ENCODE results near the gene TTN. TPM values are rescaled to one million over a fixed set of nuclear protein-coding genes. Genes with fewer than 3 reads are reported as not detected.

The TTN gene
- total and polyA plus RNA-seq, 2 of the 4 experiments (the other 2 are of a cell fraction), result 0.02 to 0.18 TPM

DNA sequence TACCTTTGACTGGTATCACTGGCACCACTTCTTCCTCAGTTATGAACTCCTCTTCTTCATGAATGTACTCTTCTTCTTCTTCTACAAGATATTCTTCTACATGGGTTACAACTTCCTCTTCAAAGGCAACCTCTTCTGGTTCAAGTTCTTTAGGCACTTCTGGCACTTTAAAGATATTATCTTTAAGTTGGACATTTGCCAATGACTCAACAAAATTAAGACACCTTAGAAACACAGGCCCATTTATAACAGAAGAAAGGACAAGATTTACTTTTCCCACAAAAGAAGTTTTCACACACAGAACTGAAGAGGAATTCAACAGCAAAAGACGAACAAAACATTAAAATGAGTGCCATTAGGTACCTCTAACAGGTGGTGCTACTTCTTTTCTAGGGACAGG is 127.3 kb downstream of the TTN start:
- Histone ChIP-seq H3K27me3 (ENCODE audit: control insufficient read depth, insufficient read depth, low read length) (no peaks in the 10 kb centered on the region), H3K79me1 (ENCODE audit: low read depth in 1 of 2, low read length in 2 of 2) (no peaks in the 10 kb centered on the region), H2BK5ac (ENCODE audit: low read depth, low read length, poor library complexity, severe bottlenecking) (no peak overlapping the region), H3K18ac (ENCODE audit: low read depth, low read length) (no peak overlapping the region), H3K4me1 (ENCODE audit: control insufficient read depth, insufficient read depth, low read length) (no peaks in the 10 kb centered on the region), H2AFZ (replicated peaks; ENCODE audit: low read length, poor library complexity) (no peak overlapping the region), H2AK9ac (replicated peaks; ENCODE audit: low read depth, low read length, poor library complexity) (no peak overlapping the region), H4K91ac (ENCODE audit: insufficient read depth, low read depth, low read length) (no peak overlapping the region), H3K27ac (ENCODE audit: insufficient read depth, low read length) (no peak overlapping the region), H2BK15ac (ENCODE audit: low read depth, low read length) (no peak overlapping the region), H3K56ac (ENCODE audit: extremely low read depth, insufficient read depth, low read length) (no peak overlapping the region), H4K8ac (ENCODE audit: low read depth in 2 of 2, low read length in 2 of 2) (no peak overlapping the region), H3K4me3 (ENCODE audit: insufficient read depth, low read depth, low read length) (no peak overlapping the region), H3K36me3 (ENCODE audit: control insufficient read depth, insufficient read depth, low read length) (no peaks in the 10 kb centered on the region), H3K9me1 (ENCODE audit: insufficient read depth, low read length) (no peaks in the 10 kb centered on the region), H2BK120ac (ENCODE audit: low read depth, low read length) (no peak overlapping the region), H2AK5ac (ENCODE audit: low read depth, low read length) (no peak overlapping the region), H2BK20ac (ENCODE audit: low read depth, low read length) (no peak overlapping the region), H4K20me1 (ENCODE audit: insufficient read depth, low read length) (no peaks in the 10 kb centered on the region), H4K5ac (ENCODE audit: low read depth, low read length) (no peak overlapping the region), H3K23ac (ENCODE audit: low read depth, low read length) (no peak overlapping the region), H3K4ac (ENCODE audit: low read depth, low read length) (no peak overlapping the region), H3K9ac (ENCODE audit: low read depth, low read length) (no peak overlapping the region), H3K14ac (replicated peaks; ENCODE audit: low read depth, low read length) (no peak overlapping the region), H3K9me3 (ENCODE audit: control insufficient read depth, insufficient read depth, low read length) (no peaks in the 10 kb centered on the region), H3K4me2 (ENCODE audit: low read depth, low read length) (no peak overlapping the region)
- ChIA-PET POLR2A (ENCODE audit: unreplicated experiment) (no interaction called here), CTCF (interaction anchor here (0.5 kb wide), 1 partner anchor 238 kb away, joined by 3 read pairs; no protein-coding TSS in a partner anchor)
- DNase-seq (no peak), ATAC-seq (ENCODE audit: low read depth) (no peak)
- no CpG with 5 or more reads among the region's 1 CpG for WGBS, 2 experiments (ENCODE audit: extremely low coverage in 2 of 2, insufficient read length in 1 of 2)
- in situ Hi-C loops (cut with MboI; ENCODE audit: low sequenced_read_pairs), result no loop called here
- dilution Hi-C loops (cut with HindIII; ENCODE audit: low sequenced_read_pairs, unreplicated experiment), result no loop called here
- intact Hi-C loops (cut with micrococcal nuclease), result no loop called here
- BruUV-seq (replicated peaks), result no TSS peak
- TF ChIP-seq, protein P1, sequence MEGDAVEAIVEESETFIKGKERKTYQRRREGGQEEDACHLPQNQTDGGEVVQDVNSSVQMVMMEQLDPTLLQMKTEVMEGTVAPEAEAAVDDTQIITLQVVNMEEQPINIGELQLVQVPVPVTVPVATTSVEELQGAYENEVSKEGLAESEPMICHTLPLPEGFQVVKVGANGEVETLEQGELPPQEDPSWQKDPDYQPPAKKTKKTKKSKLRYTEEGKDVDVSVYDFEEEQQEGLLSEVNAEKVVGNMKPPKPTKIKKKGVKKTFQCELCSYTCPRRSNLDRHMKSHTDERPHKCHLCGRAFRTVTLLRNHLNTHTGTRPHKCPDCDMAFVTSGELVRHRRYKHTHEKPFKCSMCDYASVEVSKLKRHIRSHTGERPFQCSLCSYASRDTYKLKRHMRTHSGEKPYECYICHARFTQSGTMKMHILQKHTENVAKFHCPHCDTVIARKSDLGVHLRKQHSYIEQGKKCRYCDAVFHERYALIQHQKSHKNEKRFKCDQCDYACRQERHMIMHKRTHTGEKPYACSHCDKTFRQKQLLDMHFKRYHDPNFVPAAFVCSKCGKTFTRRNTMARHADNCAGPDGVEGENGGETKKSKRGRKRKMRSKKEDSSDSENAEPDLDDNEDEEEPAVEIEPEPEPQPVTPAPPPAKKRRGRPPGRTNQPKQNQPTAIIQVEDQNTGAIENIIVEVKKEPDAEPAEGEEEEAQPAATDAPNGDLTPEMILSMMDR (conservative IDR thresholded peaks at IDR 0.05; ENCODE audit: low read depth, low read length), result no peak
- TF ChIP-seq USF2 (IDR thresholded peaks at IDR 0.05; ENCODE audit: low read depth, low read length) (no peak), MAZ (IDR thresholded peaks at IDR 0.05; ENCODE audit: borderline replicate concordance, low read depth, low read length) (no peak), RFX5 (IDR thresholded peaks at IDR 0.05; ENCODE audit: low read depth, low read length) (no peak), RAD21 (IDR thresholded peaks at IDR 0.05; ENCODE audit: low read length) (no peak), FOS (IDR thresholded peaks at IDR 0.05; ENCODE audit: low read depth, low read length) (no peak), NFE2L2 (IDR thresholded peaks at IDR 0.05; ENCODE audit: low read depth, low read length) (no peak), RCOR1 (IDR thresholded peaks at IDR 0.05; ENCODE audit: insufficient replicate concordance, low read length) (no peak), SMC3 (IDR thresholded peaks at IDR 0.05; ENCODE audit: low read depth, low read length) (no peak), BHLHE40 (IDR thresholded peaks at IDR 0.05; ENCODE audit: low read depth, low read length) (no peak), CHD1 (IDR thresholded peaks at IDR 0.05; ENCODE audit: low read depth, low read length) (no peak), MAFK (IDR thresholded peaks at IDR 0.05; ENCODE audit: low read depth, low read length) (no peak), CEBPB (IDR thresholded peaks at IDR 0.05; ENCODE audit: low read depth, low read length) (no peak), MXI1 (IDR thresholded peaks at IDR 0.05; ENCODE audit: borderline replicate concordance, low read depth, low read length) (no peak), POLR2A (IDR thresholded peaks at IDR 0.05; ENCODE audit: low read depth, low read length) (no peak)
- TF ChIP-seq, protein P2, sequence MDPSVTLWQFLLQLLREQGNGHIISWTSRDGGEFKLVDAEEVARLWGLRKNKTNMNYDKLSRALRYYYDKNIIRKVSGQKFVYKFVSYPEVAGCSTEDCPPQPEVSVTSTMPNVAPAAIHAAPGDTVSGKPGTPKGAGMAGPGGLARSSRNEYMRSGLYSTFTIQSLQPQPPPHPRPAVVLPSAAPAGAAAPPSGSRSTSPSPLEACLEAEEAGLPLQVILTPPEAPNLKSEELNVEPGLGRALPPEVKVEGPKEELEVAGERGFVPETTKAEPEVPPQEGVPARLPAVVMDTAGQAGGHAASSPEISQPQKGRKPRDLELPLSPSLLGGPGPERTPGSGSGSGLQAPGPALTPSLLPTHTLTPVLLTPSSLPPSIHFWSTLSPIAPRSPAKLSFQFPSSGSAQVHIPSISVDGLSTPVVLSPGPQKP (IDR thresholded peaks at IDR 0.05; ENCODE audit: borderline replicate concordance, low read depth, low read length), result no peak

All from IMR-90 (cell line).